Activated naive CD4-positive, alpha-beta T cell treated with anti-CD3 and anti-CD28 coated beads for 36 hours (primary cell): ENCODE measurements around the gene MRM3. TPM values are rescaled to one million over a fixed set of nuclear protein-coding genes. Genes with fewer than 3 reads are reported as not detected.
A peak's percentile ranks its signal among the peaks of the same experiment; 100 is the strongest.
"Not testable (repeated sequence)": the region's sequence is repeated elsewhere in the genome, so short reads cannot be mapped to it uniquely, and the experiment has no call there.

Experiments used
- CTCF ChIA-PET: fragments of 350-600 bp; sonication (Branson Sonifier 250); formaldehyde crosslinking; loops from one replicate; lab custom pipeline; 2021; ENCODE audit warnings: antibody characterized with exemption; lab: Charles Lee
- DNase-seq: peaks from one replicate; pipeline ENCODE4 v3.0.0-alpha.2; 2020
- H3K27ac Mint-ChIP-seq: one replicate; pipeline ENCODE4 v1.8.0; 2021; ENCODE audit warnings: mild to moderate bottlenecking, mixed read lengths
- H3K27me3 Mint-ChIP-seq: one replicate; pipeline ENCODE4 v1.8.0; 2021; ENCODE audit warnings: low read depth, mixed read lengths
- H3K36me3 Mint-ChIP-seq: one replicate; pipeline ENCODE4 v1.8.0; 2021; ENCODE audit warnings: low read depth, mixed read lengths
- H3K4me1 Mint-ChIP-seq: one replicate; pipeline ENCODE4 v1.8.0; 2021; ENCODE audit warnings: low read depth, mixed read lengths
- H3K4me3 Mint-ChIP-seq: one replicate; pipeline ENCODE4 v1.8.0; 2021; ENCODE audit warnings: mild to moderate bottlenecking, moderate library complexity, mixed read lengths
- H3K9me3 Mint-ChIP-seq: one replicate; pipeline ENCODE4 v1.8.0; 2021; ENCODE audit warnings: mixed read lengths
- intact Hi-C: fragments of 100-400 bp; cut with micrococcal nuclease; formaldehyde crosslinking; loops from one replicate; pipeline ENCODE4 v1.15.1; 2023
- total RNA-seq, 2 experiments: library from RNA; stranded (reverse); gene quantifications; one replicate each; pipeline ENCODE4 v1.2.3, GENCODE V29; 2021

The MRM3 gene
- total RNA-seq, 2 experiments from 2014 or later = 22.8 to 25.6 TPM

- H3K27me3 Mint-ChIP-seq, H3K27ac Mint-ChIP-seq, H3K4me3 Mint-ChIP-seq, DNase-seq, H3K9me3 Mint-ChIP-seq, H3K4me1 Mint-ChIP-seq, CTCF ChIA-PET: not testable (repeated sequence)
- peaks cover 15% of the 10 kb centered on the region for H3K36me3 Mint-ChIP-seq
- intact Hi-C loops = loop anchor here (5.0 kb wide), 1 partner anchor 267 kb away; no protein-coding TSS in a partner anchor
Measured at GRCh38 chr17:789931-790873, 8.0 kb downstream of the MRM3 start.

- DNase-seq, H3K27me3 Mint-ChIP-seq, H3K9me3 Mint-ChIP-seq, CTCF ChIA-PET, H3K4me1 Mint-ChIP-seq, H3K4me3 Mint-ChIP-seq, H3K27ac Mint-ChIP-seq: not testable (repeated sequence)
- intact Hi-C loops = loop anchor here (5.0 kb wide), 1 partner anchor 266 kb away; no protein-coding TSS in a partner anchor
- H3K36me3 Mint-ChIP-seq = peaks cover 15% of the 10 kb centered on the region
Measured at GRCh38 chr17:790874-791247, 8.7 kb downstream of the MRM3 start.

- CTCF ChIA-PET = interaction anchor here (0.6 to 1.3 kb wide), 3 partner anchors 25 to 204 kb away, joined by 3 to 5 read pairs (median 5); no protein-coding TSS in a partner anchor
- no peak for DNase-seq
- Mint-ChIP-seq H3K9me3 (no peaks in the 10 kb centered on the region), H3K27ac (no peak overlapping the region), H3K4me3 (no peak overlapping the region), H3K36me3 (peaks cover 15% of the 10 kb centered on the region), H3K4me1 (peaks cover 6% of the 10 kb centered on the region), H3K27me3 (no peaks in the 10 kb centered on the region)
- intact Hi-C loops = loop anchor here (5.0 kb wide), 1 partner anchor 265 kb away; no protein-coding TSS in a partner anchor
Measured at GRCh38 chr17:791829-792228, 9.7 kb downstream of the MRM3 start.

GRCh38 chr17:792277-792676 lies 10.1 kb downstream of the MRM3 start:
- no peaks in the 10 kb centered on the region for H3K9me3 Mint-ChIP-seq
- DNase-seq = no peak
- no peak overlapping the region for H3K4me3 Mint-ChIP-seq
- CTCF ChIA-PET = interaction anchor here (0.6 to 1.3 kb wide), 3 partner anchors 25 to 204 kb away, joined by 3 to 5 read pairs (median 5); no protein-coding TSS in a partner anchor
- peaks cover 13% of the 10 kb centered on the region for H3K36me3 Mint-ChIP-seq
- intact Hi-C loops = loop anchor here (5.0 kb wide), 1 partner anchor 265 kb away; no protein-coding TSS in a partner anchor
- no peak overlapping the region for H3K27ac Mint-ChIP-seq
- H3K27me3 Mint-ChIP-seq = no peaks in the 10 kb centered on the region
- H3K4me1 Mint-ChIP-seq = peaks cover 6% of the 10 kb centered on the region

GRCh38 chr17:794876-795275 lies 12.7 kb downstream of the MRM3 start:
- CTCF ChIA-PET = interaction anchor here (0.7 to 2.5 kb wide), 6 partner anchors 8 to 328 kb away, joined by 3 to 23 read pairs (median 6); partner anchors contain the start of genes NXN and TIMM22
- intact Hi-C loops = loop anchor here (1.0 to 5.0 kb wide), 3 partner anchors 186 to 262 kb away; no protein-coding TSS in a partner anchor
- Mint-ChIP-seq H3K36me3 (peaks cover 11% of the 10 kb centered on the region), H3K9me3 (no peaks in the 10 kb centered on the region), H3K4me1 (peaks cover 6% of the 10 kb centered on the region), H3K4me3 (no peak overlapping the region), H3K27ac (no peak overlapping the region), H3K27me3 (no peaks in the 10 kb centered on the region)
- DNase-seq = peak; percentile 64

- no peaks in the 10 kb centered on the region for H3K27me3 Mint-ChIP-seq
- peaks cover 6% of the 10 kb centered on the region for H3K4me1 Mint-ChIP-seq
- no peaks in the 10 kb centered on the region for H3K9me3 Mint-ChIP-seq
- CTCF ChIA-PET = interaction anchor here (1.3 to 2.5 kb wide), 4 partner anchors 9 to 201 kb away, joined by 4 to 23 read pairs (median 9); partner anchors contain the start of genes NXN and TIMM22
- DNase-seq = no peak
- H3K27ac Mint-ChIP-seq = no peak overlapping the region
- H3K4me3 Mint-ChIP-seq = no peak overlapping the region
- intact Hi-C loops = loop anchor here (1.0 kb wide), 1 partner anchor 204 kb away; no protein-coding TSS in a partner anchor
- H3K36me3 Mint-ChIP-seq = peaks cover 9% of the 10 kb centered on the region
Measured at GRCh38 chr17:795276-795675, 13.1 kb downstream of the MRM3 start.

GRCh38 chr17:795721-796120 lies 13.6 kb downstream of the MRM3 start:
- no peak overlapping the region for H3K4me3 Mint-ChIP-seq
- no peaks in the 10 kb centered on the region for H3K9me3 Mint-ChIP-seq
- peaks cover 6% of the 10 kb centered on the region for H3K4me1 Mint-ChIP-seq
- H3K27me3 Mint-ChIP-seq = no peaks in the 10 kb centered on the region
- no peak overlapping the region for H3K27ac Mint-ChIP-seq
- DNase-seq = no peak
- intact Hi-C loops = loop anchor here (1.0 kb wide), 1 partner anchor 204 kb away; no protein-coding TSS in a partner anchor
- H3K36me3 Mint-ChIP-seq = peaks cover 9% of the 10 kb centered on the region
- CTCF ChIA-PET = interaction anchor here (1.3 to 2.5 kb wide), 4 partner anchors 9 to 201 kb away, joined by 4 to 23 read pairs (median 9); partner anchors contain the start of genes NXN and TIMM22

GRCh38 chr17:796609-797008 lies 14.5 kb downstream of the MRM3 start:
- no peaks in the 10 kb centered on the region for H3K27me3 Mint-ChIP-seq
- intact Hi-C loops = no loop called here
- CTCF ChIA-PET = interaction anchor here (1.4 to 2.5 kb wide), 4 partner anchors 10 to 200 kb away, joined by 3 to 23 read pairs (median 9); partner anchors contain the start of genes NXN and TIMM22

GRCh38 chr17:797236-797840 lies 15.2 kb downstream of the MRM3 start:
- peaks cover 3% of the 10 kb centered on the region for H3K36me3 Mint-ChIP-seq
- CTCF ChIA-PET = interaction anchor here (0.9 to 2.5 kb wide), 4 partner anchors 11 to 185 kb away, joined by 3 to 8 read pairs (median 3); partner anchors contain the start of genes GLOD4, MRM3 and NXN
- H3K9me3 Mint-ChIP-seq = no peaks in the 10 kb centered on the region
- no peak overlapping the region for H3K4me3 Mint-ChIP-seq
- no peak for DNase-seq
- intact Hi-C loops = no loop called here
- no peak overlapping the region for H3K27ac Mint-ChIP-seq
- no peaks in the 10 kb centered on the region for H3K27me3 Mint-ChIP-seq
- peaks cover 6% of the 10 kb centered on the region for H3K4me1 Mint-ChIP-seq

More at GRCh38 chr17:796609-797008, 14.5 kb downstream of the MRM3 start:
- DNase-seq = no peak
- no peaks in the 10 kb centered on the region for H3K9me3 Mint-ChIP-seq
- no peak overlapping the region for H3K27ac Mint-ChIP-seq
- H3K4me1 Mint-ChIP-seq = peaks cover 6% of the 10 kb centered on the region
- H3K36me3 Mint-ChIP-seq = peaks cover 5% of the 10 kb centered on the region
- H3K4me3 Mint-ChIP-seq = no peak overlapping the region

- CTCF ChIA-PET = interaction anchor here (0.6 to 1.5 kb wide), 3 partner anchors 16 to 182 kb away, joined by 3 read pairs; partner anchors contain the start of genes GLOD4, MRM3 and NXN
- H3K4me3 Mint-ChIP-seq = no peak overlapping the region
- H3K4me1 Mint-ChIP-seq = peaks cover 6% of the 10 kb centered on the region
- peaks cover 3% of the 10 kb centered on the region for H3K36me3 Mint-ChIP-seq
- no peak overlapping the region for H3K27ac Mint-ChIP-seq
- DNase-seq = no peak
- intact Hi-C loops = no loop called here
- no peaks in the 10 kb centered on the region for H3K9me3 Mint-ChIP-seq
- no peaks in the 10 kb centered on the region for H3K27me3 Mint-ChIP-seq
Measured at GRCh38 chr17:798246-798645, 16.1 kb downstream of the MRM3 start.

GRCh38 chr17:799261-799660 lies 17.1 kb downstream of the MRM3 start:
- Mint-ChIP-seq H3K4me3 (no peak overlapping the region), H3K27ac (no peak overlapping the region), H3K27me3 (no peaks in the 10 kb centered on the region), H3K9me3 (no peaks in the 10 kb centered on the region), H3K36me3 (peaks cover 3% of the 10 kb centered on the region), H3K4me1 (peaks cover 6% of the 10 kb centered on the region)
- intact Hi-C loops = no loop called here
- DNase-seq = no peak
- CTCF ChIA-PET = interaction anchor here (1.3 kb wide), 1 partner anchor 200 kb away, joined by 4 read pairs; no protein-coding TSS in a partner anchor
